AG20443 (cell line): ENCODE results near the gene BLOC1S3.

Experiments
- DNase-seq: peaks from one replicate; pipeline ENCODE4 v3.0.0; 2012; ENCODE audit warnings: low spot score, mixed read lengths

The BLOC1S3 gene

GRCh38 chr19:45186509-45187334, 8.1 kb downstream of the BLOC1S3 start:
- DNase-seq, result no peak

GRCh38 chr19:45187421-45188100, 9.0 kb downstream of the BLOC1S3 start:
- peak; percentile 27 for DNase-seq

GRCh38 chr19:45189971-45190370, 11.4 kb downstream of the BLOC1S3 start:
- no peak for DNase-seq

- no peak for DNase-seq
Observed at GRCh38 chr19:45191375-45191774, 12.8 kb downstream of the BLOC1S3 start.

- peak; percentile 73 for DNase-seq
Observed at GRCh38 chr19:45195764-45196163, 17.2 kb downstream of the BLOC1S3 start.

- DNase-seq, result no peak
Observed at GRCh38 chr19:45200568-45200967, 22.0 kb downstream of the BLOC1S3 start.

- DNase-seq, result no peak
Observed at GRCh38 chr19:45202637-45203036, 24.1 kb downstream of the BLOC1S3 start.

- no peak for DNase-seq
Observed at GRCh38 chr19:45205810-45206209, 27.2 kb downstream of the BLOC1S3 start.

- no peak for DNase-seq
Observed at GRCh38 chr19:45206328-45206727, 27.7 kb downstream of the BLOC1S3 start.

GRCh38 chr19:45211751-45212381, 33.3 kb downstream of the BLOC1S3 start:
- DNase-seq, result no peak

- no peak for DNase-seq
Observed at GRCh38 chr19:45213031-45213430, 34.4 kb downstream of the BLOC1S3 start.

GRCh38 chr19:45215391-45216191, 37.0 kb downstream of the BLOC1S3 start:
- no peak for DNase-seq

- DNase-seq, result no peak
Observed at GRCh38 chr19:45216667-45217066, 38.1 kb downstream of the BLOC1S3 start.

GRCh38 chr19:45217193-45217956, 38.8 kb downstream of the BLOC1S3 start:
- DNase-seq, result peak; percentile 48

- no peak for DNase-seq
Observed at GRCh38 chr19:45217957-45218334, 39.4 kb downstream of the BLOC1S3 start.

- no peak for DNase-seq
Observed at GRCh38 chr19:45218426-45218825, 39.8 kb downstream of the BLOC1S3 start.

GRCh38 chr19:45218911-45219743, 40.5 kb downstream of the BLOC1S3 start:
- DNase-seq, result no peak

- DNase-seq, result no peak
Observed at GRCh38 chr19:45222724-45223123, 44.1 kb downstream of the BLOC1S3 start.

- no peak for DNase-seq
Observed at GRCh38 chr19:45223879-45224278, 45.3 kb downstream of the BLOC1S3 start.

GRCh38 chr19:45224645-45225044, 46.1 kb downstream of the BLOC1S3 start:
- DNase-seq, result no peak
